Ovary (tissue), 9 donors: ENCODE data around the gene ORC3. TPM values are rescaled to one million over a fixed set of nuclear protein-coding genes. Genes with fewer than 3 reads are reported as not detected.

Experiments
- DNase-seq, 5 donors: peaks; one replicate each; pipeline ENCODE4 v3.0.0-alpha.2; 2019 to 2020
- H3K27ac ChIP-seq, 2 donors: fragments of 200-600 bp; one replicate each; pipeline versions ENCODE4 v1.5.1 to v1.8.0; 2019 to 2022
- H3K27me3 ChIP-seq: fragments of 200-600 bp; one replicate; pipeline ENCODE4 v1.8.0; 2022
- H3K36me3 ChIP-seq: fragments of 200-600 bp; sonication (generic); one replicate; pipeline ENCODE4 v1.5.1; 2019
- H3K4me1 ChIP-seq: one replicate; pipeline ENCODE4 v1.8.1; 2013; ENCODE audit warnings: mild to moderate bottlenecking, moderate library complexity; ENCODE audit not compliant: insufficient read depth
- H3K4me3 ChIP-seq: fragments of 200-600 bp; sonication (generic); one replicate; pipeline ENCODE4 v1.5.1; 2017
- H3K9me3 ChIP-seq, 2 donors: fragments of 200-600 bp in 1 of 2; sonication (generic) in 1 of 2; one replicate each; pipeline versions ENCODE4 v1.5.1 to v1.8.1; 2013 to 2019; ENCODE audit warnings: mild to moderate bottlenecking in 1 of 2, moderate library complexity in 1 of 2
- EP300 ChIP-seq: sonication (generic); formaldehyde crosslinking; IDR thresholded peaks from one replicate; pipeline ENCODE4 v1.6.1; 2017; ENCODE audit warnings: antibody characterized with exemption
- POLR2A ChIP-seq: fragments of 450-650 bp; IDR thresholded peaks from one replicate; pipeline ENCODE4 v1.6.1; 2017; ENCODE audit warnings: antibody characterized with exemption, mild to moderate bottlenecking, moderate library complexity
- WGBS, 3 donors: extraction: QIAGEN DNeasy Blood & Tissue Kit in 1 of 3; methylation state at CpG; one replicate each; pipeline versions ENCODE4 v1.1.5 to v1.1.7; 2013 to 2017; 5-methylcytosine and 5-hydroxymethylcytosine counted together
- intact Hi-C, 4 donors: fragments of 100-400 bp; cut with DNase I; formaldehyde crosslinking; loops; one replicate each; pipeline versions ENCODE4 v1.11.0 to v1.15.1; 2022 to 2023
- polyA plus RNA-seq, 2 donors: library from polyadenylated mRNA; stranded (reverse); fragments of 200-250 nt in 1 of 2; fragments of 350-450 nt in 1 of 2; fragmentation: Illumina TruSeq in 1 of 2; extraction: RNeasy Lipid Tissue Mini Kit (QIAGEN cat#74804) in 1 of 2; gene quantifications; one replicate each; pipeline ENCODE4 v1.2.3, GENCODE V29; 2013 to 2014
- total RNA-seq, 7 donors: library from RNA; depleted of rRNA in 2 of 7; stranded (reverse); fragments of >200 nt in 2 of 7; fragmentation: NEBNext Ultra II Directional in 3 of 7; extraction: Animal tissue kit (Norgen Biotek cat#: 25700) in 3 of 7; gene quantifications; one replicate each; pipeline versions ENCODE4 v1.1.0 to v1.2.4, GENCODE V29; 2016 to 2023
- TF ChIP-seq, protein P1 (sequence below), 3 donors: fragments of 450-650 bp in 2 of 3; fragments of 200-600 bp in 1 of 3; IDR thresholded peaks; one replicate each; pipeline versions ENCODE4 v1.5.1 to v1.8.0; 2016 to 2022; ENCODE audit warnings: antibody characterized with exemption in 3 of 3, mild to moderate bottlenecking in 1 of 3
- donor health status: DM: no; HTN: no; CAD: no; lungs with moderate emphysema.
- donor health status: DM: no; HTN: no; CAD: no.
- donor health status: Bipolar disorder and iron deficiency.
- donor health status: DM: yes; HTN: yes; CAD: no.
- donor health status: DM: no; HTN: no; CAD: no.
- donor health status: DM: yes; HTN: yes; CAD: no.

ORC3 gene
- total and polyA plus RNA-seq, 9 donors = 17.4 to 35.8 (median 26.0) TPM

- no peak for DNase-seq
- intact Hi-C loops = no loop called here
- TF ChIP-seq, protein P1, sequence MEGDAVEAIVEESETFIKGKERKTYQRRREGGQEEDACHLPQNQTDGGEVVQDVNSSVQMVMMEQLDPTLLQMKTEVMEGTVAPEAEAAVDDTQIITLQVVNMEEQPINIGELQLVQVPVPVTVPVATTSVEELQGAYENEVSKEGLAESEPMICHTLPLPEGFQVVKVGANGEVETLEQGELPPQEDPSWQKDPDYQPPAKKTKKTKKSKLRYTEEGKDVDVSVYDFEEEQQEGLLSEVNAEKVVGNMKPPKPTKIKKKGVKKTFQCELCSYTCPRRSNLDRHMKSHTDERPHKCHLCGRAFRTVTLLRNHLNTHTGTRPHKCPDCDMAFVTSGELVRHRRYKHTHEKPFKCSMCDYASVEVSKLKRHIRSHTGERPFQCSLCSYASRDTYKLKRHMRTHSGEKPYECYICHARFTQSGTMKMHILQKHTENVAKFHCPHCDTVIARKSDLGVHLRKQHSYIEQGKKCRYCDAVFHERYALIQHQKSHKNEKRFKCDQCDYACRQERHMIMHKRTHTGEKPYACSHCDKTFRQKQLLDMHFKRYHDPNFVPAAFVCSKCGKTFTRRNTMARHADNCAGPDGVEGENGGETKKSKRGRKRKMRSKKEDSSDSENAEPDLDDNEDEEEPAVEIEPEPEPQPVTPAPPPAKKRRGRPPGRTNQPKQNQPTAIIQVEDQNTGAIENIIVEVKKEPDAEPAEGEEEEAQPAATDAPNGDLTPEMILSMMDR (IDR thresholded peaks at IDR 0.05) = no peak
- TF ChIP-seq POLR2A (no peak), EP300 (no peak)
- Histone ChIP-seq H3K27me3 (no peaks in the 10 kb centered on the region), H3K4me3 (no peak overlapping the region), H3K27ac (no peak overlapping the region), H3K9me3 (no peaks in the 10 kb centered on the region), H3K36me3 (no peaks in the 10 kb centered on the region), H3K4me1 (peaks cover 13% of the 10 kb centered on the region)
- 83 to 90% (median 85%) methylated on average over 5 of the region's 5 CpGs for WGBS, 3 donors
Observed at GRCh38 chr6:87573307-87574024, 16.5 kb upstream of the ORC3 start.

GRCh38 chr6:87574237-87574804 is 15.6 kb upstream of the ORC3 start:
- TF ChIP-seq, protein P1 (IDR thresholded peaks at IDR 0.05) = no peak
- TF ChIP-seq EP300 (no peak), POLR2A (no peak)
- intact Hi-C loops = no loop called here
- no peak overlapping the region for H3K4me3 ChIP-seq
- H3K36me3 ChIP-seq = no peaks in the 10 kb centered on the region
- H3K27ac ChIP-seq = no peak overlapping the region
- DNase-seq = no peak
- peaks cover 14% of the 10 kb centered on the region for H3K4me1 ChIP-seq
- 8 to 16% (median 15%) methylated on average over 2 of the region's 2 CpGs for WGBS, 3 donors
- H3K27me3 ChIP-seq = no peaks in the 10 kb centered on the region
- H3K9me3 ChIP-seq = no peaks in the 10 kb centered on the region

DNA sequence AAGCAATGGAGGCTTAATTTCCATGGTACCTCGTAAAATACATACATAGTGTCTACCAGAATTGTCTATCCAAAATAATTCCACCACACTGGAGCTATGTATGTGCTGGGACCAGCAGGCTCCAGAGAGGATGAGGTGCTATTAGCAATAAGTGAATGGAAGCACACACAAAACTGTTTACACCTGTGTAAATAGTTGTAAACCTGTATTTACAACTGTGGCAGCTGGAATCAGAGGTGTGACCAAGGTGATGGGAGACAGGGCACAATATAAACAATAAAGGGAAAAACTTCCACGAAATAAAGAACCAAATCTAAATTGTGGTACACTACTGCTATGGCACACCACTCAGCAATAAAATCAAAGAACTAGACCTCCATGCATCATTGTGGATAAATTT is 14.5 kb upstream of the ORC3 start:
- DNase-seq = no peak
- 59 to 90% (median 82%) methylated on average over 2 of the region's 2 CpGs for WGBS, 3 donors
- intact Hi-C loops = no loop called here

DNA sequence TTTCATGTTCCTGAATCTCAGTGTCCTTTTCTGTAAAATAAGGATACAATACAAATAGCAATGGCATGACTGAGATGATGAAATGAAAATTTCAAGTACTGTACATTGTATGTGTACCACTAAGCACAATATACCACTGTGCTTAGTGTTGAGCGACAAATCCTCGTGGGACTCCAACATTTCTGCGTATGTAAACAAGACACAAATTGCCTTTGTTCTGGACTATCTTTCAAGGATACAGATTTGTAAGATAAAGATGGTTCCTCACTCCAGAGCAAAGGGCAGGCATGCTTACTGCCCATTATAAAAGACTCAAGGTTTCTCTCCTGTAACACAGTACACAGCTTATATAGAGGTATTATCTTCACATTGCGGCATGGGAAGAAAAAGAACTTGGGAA is 6.1 kb upstream of the ORC3 start:
- H3K4me3 ChIP-seq = no peak overlapping the region
- TF ChIP-seq POLR2A (no peak), EP300 (no peak)
- TF ChIP-seq, protein P1 (IDR thresholded peaks at IDR 0.05) = no peak
- peaks cover 16% of the 10 kb centered on the region for H3K4me1 ChIP-seq
- no peaks in the 10 kb centered on the region for H3K9me3 ChIP-seq
- WGBS, 3 donors = 85 to 93% (median 92%) methylated on average over 4 of the region's 4 CpGs
- no peaks in the 10 kb centered on the region for H3K36me3 ChIP-seq
- intact Hi-C loops = loop anchor here in 1 of 4 donors (10.0 kb wide), 1 partner anchor 179 kb away; the partner anchor contains the start of gene CFAP206
- no peaks in the 10 kb centered on the region for H3K27me3 ChIP-seq
- DNase-seq = no peak
- no peak overlapping the region for H3K27ac ChIP-seq

More for the DNA sequence above, 14.5 kb upstream of the ORC3 start:
- Histone ChIP-seq H3K4me3 (no peak overlapping the region), H3K27me3 (no peaks in the 10 kb centered on the region), H3K36me3 (no peaks in the 10 kb centered on the region), H3K27ac (no peak overlapping the region), H3K4me1 (peaks cover 13% of the 10 kb centered on the region), H3K9me3 (no peaks in the 10 kb centered on the region)
- TF ChIP-seq POLR2A = no peak
- no peak for TF ChIP-seq EP300
- TF ChIP-seq, protein P1 (IDR thresholded peaks at IDR 0.05) = no peak
